ENCODE results near the gene CTNND2. TPM values are rescaled to one million over a fixed set of nuclear protein-coding genes. Genes with fewer than 3 reads are reported as not detected.

Gene CTNND2
- total and polyA plus RNA-seq, 10 of the 15 experiments (the other 5 are each of a cell fraction or from before 2014, with no cell fraction given) = 0.02 to 0.16 (median 0.04) TPM; not detected in 7

- POLR2A ChIA-PET = no interaction called here
- Histone ChIP-seq H3K4me2 (ENCODE audit: control insufficient read depth, insufficient read depth) (no peak overlapping the region), H3K79me2 (ENCODE audit: control insufficient read depth, insufficient read depth, low read length) (no peaks in the 10 kb centered on the region), H3K27ac (ENCODE audit: control insufficient read depth, insufficient read depth) (no peak overlapping the region), H3K4me3 (no peak overlapping the region), H4K20me1 (ENCODE audit: control insufficient read depth, insufficient read depth) (no peaks in the 10 kb centered on the region), H3K27me3 (replicated peaks in 1 of 2; ENCODE audit: control insufficient read depth in 2 of 2, insufficient read depth in 2 of 2, low read length in 1 of 2) (0 out of 4 replicates have a peak, but pooled peaks cover 0 to 2% of the 10 kb centered on the region in 2 experiments), H3K9ac (ENCODE audit: control insufficient read depth, insufficient read depth, low read length) (no peak overlapping the region), H3K36me3 (ENCODE audit: control insufficient read depth in 2 of 2, insufficient read depth in 2 of 2, low read length in 1 of 2) (no peaks in the 10 kb centered on the region), H3K9me3 (replicated peaks; ENCODE audit: control insufficient read depth, insufficient read depth, low read length) (no peaks in the 10 kb centered on the region), H2AFZ (ENCODE audit: control insufficient read depth, low read depth, low read length) (no peak overlapping the region), H3K4me1 (ENCODE audit: control insufficient read depth, insufficient read depth, low read length) (no peaks in the 10 kb centered on the region)
- CTCF ChIA-PET = no interaction called here
- SMC1A ChIA-PET (ENCODE audit: uncharacterized antibody, unreplicated experiment) = no interaction called here
- intact Hi-C loops (cut with micrococcal nuclease; ENCODE audit: unreplicated experiment) = no loop called here
- RAD21 ChIA-PET (ENCODE audit: unreplicated experiment) = no interaction called here
- in situ Hi-C loops (cut with MboI) = no loop called here
- WGBS (ENCODE audit: insufficient coverage, insufficient replicate concordance, low lambda C conversion rate, missing lambda C conversion rate) = 0% methylated on average over 1 of the region's 1 CpG
- no peak for ATAC-seq
- no TSS peak for BruUV-seq (replicated peaks)
- no peak for DNase-seq (ENCODE audit: low read depth, low spot score)
- no peak for FAIRE-seq
- TF ChIP-seq MTA3 (IDR thresholded peaks at IDR 0.05; ENCODE audit: borderline replicate concordance, low read length) (no peak), CUX1 (IDR thresholded peaks at IDR 0.05; ENCODE audit: insufficient replicate concordance, low read depth, low read length) (no peak), ZBTB40 (IDR thresholded peaks at IDR 0.05; ENCODE audit: borderline replicate concordance) (no peak), CHD1 (IDR thresholded peaks at IDR 0.05; ENCODE audit: low read depth, low read length) (no peak), SKIL (IDR thresholded peaks at IDR 0.05; ENCODE audit: low read depth, poor library complexity, severe bottlenecking) (no peak), SIN3A (IDR thresholded peaks at IDR 0.05; ENCODE audit: low read depth, low read length) (no peak), KAT2A (conservative IDR thresholded peaks at IDR 0.05; ENCODE audit: control insufficient read depth, low read depth, low read length) (no peak), BHLHE40 (IDR thresholded peaks at IDR 0.05; ENCODE audit: borderline replicate concordance in 1 of 2, low read depth in 2 of 2, low read length in 1 of 2) (no peak), TAF1 (IDR thresholded peaks at IDR 0.05; ENCODE audit: borderline replicate concordance, low read depth, low read length) (no peak)
Measured at GRCh38 chr5:11104210-11104609, 800.0 kb downstream of the CTNND2 start.

Measured in GM12878 (cell line).